Neural crest cell (in vitro differentiated cells): ENCODE data around the gene C1orf105. TPM values are rescaled to one million over a fixed set of nuclear protein-coding genes. Genes with fewer than 3 reads are reported as not detected.
"Not testable (repeated sequence)": the region's sequence is repeated elsewhere in the genome, so short reads cannot be mapped to it uniquely, and the experiment has no call there.

ENCODE experiments used
- DNase-seq: peaks from one replicate; pipeline ENCODE4 v3.0.0; 2021; ENCODE audit warnings: low read depth, mixed read lengths, low spot score
- H3K27ac Mint-ChIP-seq: one replicate; pipeline ENCODE4 v1.8.0; 2021; ENCODE audit warnings: mild to moderate bottlenecking, mixed read lengths; ENCODE audit not compliant: unreplicated experiment
- H3K27me3 Mint-ChIP-seq: 2 replicates; pipeline ENCODE4 v1.8.0; 2021; ENCODE audit warnings: low read depth, mild to moderate bottlenecking, mixed read lengths
- H3K36me3 Mint-ChIP-seq: 2 replicates; pipeline ENCODE4 v1.8.0; 2021; ENCODE audit warnings: low read depth, mild to moderate bottlenecking, mixed read lengths
- H3K4me1 Mint-ChIP-seq: 2 replicates; pipeline ENCODE4 v1.8.0; 2021; ENCODE audit warnings: mixed read lengths
- H3K4me3 Mint-ChIP-seq: one replicate; pipeline ENCODE4 v1.8.0; 2021; ENCODE audit warnings: mild to moderate bottlenecking, mixed read lengths
- H3K9me3 Mint-ChIP-seq: 2 replicates; pipeline ENCODE4 v1.8.0; 2021; ENCODE audit warnings: mixed read lengths
- total RNA-seq: library from RNA; stranded (reverse); gene quantifications from 2 replicates; pipeline ENCODE4 v1.2.1, GENCODE V29; 2021
- TF ChIP-seq, protein P1 (sequence below): fragments of 200-600 bp; sonication (generic); conservative IDR thresholded peaks from 2 replicates; pipeline ENCODE4 v1.5.0; 2021; ENCODE audit warnings: antibody characterized with exemption, mild to moderate bottlenecking

C1orf105 gene
- total RNA-seq, 1 donor from 2014 or later: not detected

DNA sequence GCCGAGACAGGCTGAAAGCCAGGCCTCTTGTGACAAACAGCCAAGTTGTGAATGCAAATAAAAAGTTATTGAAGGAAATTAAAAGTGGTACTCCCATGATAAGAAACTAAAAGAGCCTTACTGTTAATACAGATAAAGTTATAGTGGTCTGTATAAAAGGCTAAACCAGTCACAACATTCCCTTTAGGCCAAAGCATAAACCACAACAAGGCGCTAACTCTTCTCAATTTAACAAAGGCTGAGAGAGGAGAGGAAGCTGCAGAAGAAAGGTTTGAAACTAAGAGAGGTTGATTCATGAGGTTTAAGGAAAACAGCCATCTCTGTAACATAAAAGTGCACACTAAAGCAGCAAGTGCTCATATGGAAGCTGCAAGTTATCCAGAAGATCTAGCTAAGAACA is 10.7 kb downstream of the C1orf105 start:
- Mint-ChIP-seq H3K27me3 (no peaks in the 10 kb centered on the region), H3K4me3 (no peak overlapping the region), H3K4me1 (peaks cover 5% of the 10 kb centered on the region), H3K36me3 (peaks cover 20% of the 10 kb centered on the region), H3K27ac (peak overlapping the region; percentile 16), H3K9me3 (peaks cover 6% of the 10 kb centered on the region)
- TF ChIP-seq, protein P1, sequence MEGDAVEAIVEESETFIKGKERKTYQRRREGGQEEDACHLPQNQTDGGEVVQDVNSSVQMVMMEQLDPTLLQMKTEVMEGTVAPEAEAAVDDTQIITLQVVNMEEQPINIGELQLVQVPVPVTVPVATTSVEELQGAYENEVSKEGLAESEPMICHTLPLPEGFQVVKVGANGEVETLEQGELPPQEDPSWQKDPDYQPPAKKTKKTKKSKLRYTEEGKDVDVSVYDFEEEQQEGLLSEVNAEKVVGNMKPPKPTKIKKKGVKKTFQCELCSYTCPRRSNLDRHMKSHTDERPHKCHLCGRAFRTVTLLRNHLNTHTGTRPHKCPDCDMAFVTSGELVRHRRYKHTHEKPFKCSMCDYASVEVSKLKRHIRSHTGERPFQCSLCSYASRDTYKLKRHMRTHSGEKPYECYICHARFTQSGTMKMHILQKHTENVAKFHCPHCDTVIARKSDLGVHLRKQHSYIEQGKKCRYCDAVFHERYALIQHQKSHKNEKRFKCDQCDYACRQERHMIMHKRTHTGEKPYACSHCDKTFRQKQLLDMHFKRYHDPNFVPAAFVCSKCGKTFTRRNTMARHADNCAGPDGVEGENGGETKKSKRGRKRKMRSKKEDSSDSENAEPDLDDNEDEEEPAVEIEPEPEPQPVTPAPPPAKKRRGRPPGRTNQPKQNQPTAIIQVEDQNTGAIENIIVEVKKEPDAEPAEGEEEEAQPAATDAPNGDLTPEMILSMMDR: no peak
- DNase-seq: no peak

DNA sequence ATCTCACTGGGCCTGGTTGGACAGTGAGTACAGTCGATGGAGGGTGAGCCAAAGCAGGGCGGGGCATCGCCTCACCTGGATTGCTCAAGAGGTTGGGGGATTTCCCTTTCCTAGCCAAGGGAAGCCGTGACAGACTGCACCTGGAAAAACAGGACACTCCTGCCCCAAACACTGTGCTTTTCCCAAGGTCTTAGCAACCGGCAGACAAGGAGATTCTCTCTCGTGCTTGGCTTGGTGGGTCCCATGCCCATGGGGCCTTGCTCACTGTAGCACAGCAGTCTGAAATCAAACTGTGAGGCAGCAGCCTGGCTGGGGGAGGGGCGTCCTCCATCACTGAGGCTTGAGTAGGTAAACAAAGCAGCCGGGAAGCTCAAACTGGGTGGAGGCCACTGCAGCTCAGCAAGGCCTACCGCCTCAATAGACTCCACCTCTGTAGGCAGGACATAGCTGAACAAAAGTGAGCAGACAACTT is 11.3 kb downstream of the C1orf105 start:
- TF ChIP-seq, protein P1: no peak
- H3K27ac Mint-ChIP-seq: no peak overlapping the region
- peaks cover 6% of the 10 kb centered on the region for H3K9me3 Mint-ChIP-seq
- H3K4me3 Mint-ChIP-seq: no peak overlapping the region
- no peaks in the 10 kb centered on the region for H3K27me3 Mint-ChIP-seq
- no peak for DNase-seq
- peaks cover 20% of the 10 kb centered on the region for H3K36me3 Mint-ChIP-seq
- peaks cover 5% of the 10 kb centered on the region for H3K4me1 Mint-ChIP-seq

DNA sequence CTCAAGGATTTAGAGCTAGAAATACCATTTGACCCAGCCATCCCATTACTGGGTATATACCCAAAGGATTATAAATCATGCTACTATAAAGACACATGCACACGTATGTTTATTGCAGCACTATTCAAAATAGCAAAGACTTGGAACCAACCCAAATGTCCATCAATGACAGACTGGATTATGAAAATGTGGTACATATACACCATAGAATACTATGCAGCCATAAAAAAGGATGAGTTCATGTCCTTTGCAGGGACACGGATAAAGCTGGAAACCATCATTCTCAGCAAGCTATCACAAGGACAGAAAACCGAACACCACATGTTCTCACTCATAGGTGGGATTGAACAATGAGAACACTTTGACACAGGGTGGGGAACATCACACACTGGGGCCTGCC is 16.7 kb downstream of the C1orf105 start:
- DNase-seq, H3K27me3 Mint-ChIP-seq, H3K27ac Mint-ChIP-seq, H3K4me3 Mint-ChIP-seq, H3K4me1 Mint-ChIP-seq, H3K9me3 Mint-ChIP-seq: not testable (repeated sequence)
- H3K36me3 Mint-ChIP-seq: peaks cover 42% of the 10 kb centered on the region

DNA sequence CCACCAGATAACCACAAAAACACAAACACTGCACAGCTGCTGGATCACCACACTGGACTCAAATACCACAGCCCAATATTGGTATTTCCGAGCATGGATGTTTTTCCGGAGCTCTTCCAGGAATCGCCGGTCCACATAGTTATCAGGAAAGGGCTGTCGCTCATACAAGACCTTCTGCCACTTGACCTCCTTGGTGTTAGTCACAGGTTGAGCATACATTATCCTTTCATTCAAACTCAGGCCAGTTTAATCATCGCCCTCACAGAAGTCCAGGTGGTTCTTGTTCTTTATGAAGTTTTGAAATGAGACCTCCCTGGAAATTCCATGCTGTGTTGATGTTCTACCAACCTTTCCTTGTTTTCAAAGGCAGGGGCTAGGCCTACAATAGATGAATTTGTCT is 21.9 kb downstream of the C1orf105 start:
- TF ChIP-seq, protein P1: no peak
- Mint-ChIP-seq H3K4me1 (peaks cover 25% of the 10 kb centered on the region), H3K9me3 (no peaks in the 10 kb centered on the region), H3K36me3 (peaks cover 23% of the 10 kb centered on the region), H3K4me3 (peak overlapping the region; percentile 95), H3K27me3 (no peaks in the 10 kb centered on the region), H3K27ac (peak overlapping the region; percentile 28)
- no peak for DNase-seq

DNA sequence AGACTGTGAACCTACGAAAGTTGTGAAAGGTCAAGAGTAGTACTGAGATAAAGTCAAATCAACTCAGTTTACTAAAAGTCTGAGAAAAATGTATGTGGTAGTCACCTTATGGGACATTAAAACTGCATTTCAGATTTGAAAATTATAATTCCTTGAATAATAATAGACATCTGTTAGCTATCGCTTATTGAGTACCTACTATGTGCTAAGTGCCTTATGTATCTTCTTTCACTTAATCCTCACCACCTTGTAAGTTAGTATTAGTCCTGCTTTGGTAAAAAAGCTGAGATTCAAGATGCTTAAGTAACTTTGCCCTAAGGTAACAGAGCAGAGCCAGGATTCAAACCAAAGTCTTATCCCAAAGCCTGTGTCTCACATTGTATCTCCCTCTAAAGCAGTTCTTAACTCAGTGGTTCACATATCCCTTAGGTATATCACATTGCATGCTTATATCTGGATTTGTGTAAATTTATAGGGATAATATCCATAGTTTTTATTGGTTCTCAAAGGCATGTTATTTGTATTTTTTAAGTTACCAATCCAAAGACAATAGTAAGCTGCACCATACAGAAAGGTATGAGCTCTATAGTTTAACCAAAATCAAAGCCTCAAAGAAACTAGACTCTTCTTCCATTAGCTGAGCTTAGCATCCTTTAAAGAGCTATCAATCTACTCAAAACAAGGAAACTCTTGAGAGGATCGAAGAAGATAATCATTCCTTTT is 22.5 kb downstream of the C1orf105 start:
- H3K27me3 Mint-ChIP-seq: no peaks in the 10 kb centered on the region
- TF ChIP-seq, protein P1: no peak
- peaks cover 23% of the 10 kb centered on the region for H3K36me3 Mint-ChIP-seq
- no peak for DNase-seq
- peak overlapping the region; percentile 95 for H3K4me3 Mint-ChIP-seq
- no peaks in the 10 kb centered on the region for H3K9me3 Mint-ChIP-seq
- H3K4me1 Mint-ChIP-seq: peaks cover 25% of the 10 kb centered on the region
- peak overlapping the region; percentile 93 for H3K27ac Mint-ChIP-seq

DNA sequence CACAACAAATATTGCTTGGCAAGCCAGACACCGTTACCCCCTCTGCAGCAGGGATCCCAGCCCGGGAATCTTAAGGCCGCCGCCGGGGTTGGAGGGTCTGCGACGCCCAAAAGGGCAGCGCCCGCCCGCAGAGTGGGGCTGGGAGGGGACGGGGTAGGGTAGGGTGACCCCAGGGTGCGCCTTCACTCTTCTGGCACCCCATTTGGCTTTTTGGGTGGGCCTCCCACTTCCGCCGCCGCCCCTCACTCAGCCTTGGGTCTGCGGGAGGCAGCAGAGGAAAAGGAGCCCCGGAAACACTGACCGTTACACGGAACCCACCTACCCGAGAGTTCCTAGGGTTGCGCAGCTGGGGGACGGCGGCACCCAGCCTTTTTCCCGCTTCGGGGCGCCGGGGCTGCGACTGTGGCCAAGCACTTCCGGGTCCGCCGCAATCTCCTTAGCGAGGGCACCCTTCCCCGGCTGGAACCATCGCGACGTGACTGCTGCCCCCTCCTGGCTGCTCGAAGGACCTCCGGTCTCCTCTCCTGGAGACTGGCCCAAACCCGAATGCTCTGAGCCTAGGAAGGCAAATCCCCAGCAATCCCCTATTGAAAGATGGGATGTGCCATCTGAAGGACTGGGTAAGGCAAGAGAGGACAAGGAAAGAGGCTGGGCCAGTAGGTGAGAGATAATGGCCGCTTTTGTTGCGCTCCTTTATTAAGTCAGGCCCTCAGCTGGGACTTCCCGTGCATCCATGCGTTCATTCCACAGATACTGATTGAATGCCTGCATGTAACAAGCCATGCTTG is 23.4 kb downstream of the C1orf105 start, which contains the start of gene PIGC:
Gene PIGC, minus strand, starts transcription at position 404 of the 788 bp plus-strand sequence. CDS start 1,447 bp downstream, outside the sequence.
- Mint-ChIP-seq H3K27me3 (no peaks in the 10 kb centered on the region), H3K4me1 (peaks cover 25% of the 10 kb centered on the region), H3K9me3 (no peaks in the 10 kb centered on the region), H3K36me3 (peaks cover 20% of the 10 kb centered on the region), H3K4me3 (peak within 1 kb of the TSS; percentile 95), H3K27ac (peak within 1 kb of the TSS; percentile 93)
- peak; percentile 87 for DNase-seq
- TF ChIP-seq, protein P1: peak; percentile 85
